ENCODE results near the gene AXIN1.

GRCh38 chr16:366476-366875 lies 14.0 kb upstream of the AXIN1 start:
- TF ChIP-seq CTCF (conservative IDR thresholded peaks at IDR 0.05; ENCODE audit: low read depth, low read length) (no peak), EZH2 (IDR thresholded peaks at IDR 0.05; ENCODE audit: borderline replicate concordance, low read depth, low read length, poor library complexity, severe bottlenecking) (no peak)
